GM18508 (cell line): ENCODE data around the gene WDR1.

ENCODE experiments used
- ATAC-seq: cut with Tn5 transposase; IDR thresholded peaks from one replicate; pipeline ENCODE4 v1.9.1; 2021; ENCODE audit warnings: moderate number of reproducible peaks; ENCODE audit not compliant: insufficient read depth, unreplicated experiment

Gene WDR1

DNA sequence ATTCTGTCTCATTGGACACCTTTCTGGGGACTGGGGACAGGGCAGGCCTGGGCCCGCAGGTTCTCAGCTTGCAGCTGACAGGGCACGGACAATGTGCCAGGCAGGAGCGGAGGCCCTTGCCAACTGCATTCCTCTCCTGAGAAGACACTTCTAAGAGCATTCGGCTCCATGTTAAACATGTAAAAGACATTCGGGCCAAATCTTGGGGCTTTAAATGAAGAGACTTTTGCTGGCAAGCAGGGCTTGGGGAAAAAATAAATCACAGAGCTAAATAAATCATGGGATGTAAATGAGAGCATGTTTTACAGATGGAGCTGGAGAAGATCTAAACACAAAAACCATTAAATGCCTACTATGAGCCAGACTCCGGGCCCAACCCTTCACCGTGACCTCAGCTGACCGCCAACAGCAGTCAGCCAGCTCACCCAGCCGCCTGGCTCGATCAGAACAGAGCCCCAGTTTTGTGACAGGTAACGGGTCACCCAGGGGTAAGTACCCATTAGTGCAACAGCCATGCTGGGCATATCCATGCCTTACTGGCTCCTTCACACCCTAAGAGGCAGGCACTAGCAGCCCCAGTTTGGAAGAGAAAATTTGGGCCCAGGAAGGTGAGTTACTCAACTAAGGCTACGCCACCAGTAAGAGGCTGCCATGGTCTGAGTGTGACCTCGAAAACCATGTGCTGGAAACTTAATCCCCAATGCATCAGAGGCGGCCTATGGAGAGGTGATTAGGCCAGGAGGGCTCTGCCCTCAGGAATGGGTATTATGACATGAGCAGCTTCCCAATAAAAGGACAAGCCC lies 14.7 kb downstream of the WDR1 start:
- ATAC-seq = no peak

DNA sequence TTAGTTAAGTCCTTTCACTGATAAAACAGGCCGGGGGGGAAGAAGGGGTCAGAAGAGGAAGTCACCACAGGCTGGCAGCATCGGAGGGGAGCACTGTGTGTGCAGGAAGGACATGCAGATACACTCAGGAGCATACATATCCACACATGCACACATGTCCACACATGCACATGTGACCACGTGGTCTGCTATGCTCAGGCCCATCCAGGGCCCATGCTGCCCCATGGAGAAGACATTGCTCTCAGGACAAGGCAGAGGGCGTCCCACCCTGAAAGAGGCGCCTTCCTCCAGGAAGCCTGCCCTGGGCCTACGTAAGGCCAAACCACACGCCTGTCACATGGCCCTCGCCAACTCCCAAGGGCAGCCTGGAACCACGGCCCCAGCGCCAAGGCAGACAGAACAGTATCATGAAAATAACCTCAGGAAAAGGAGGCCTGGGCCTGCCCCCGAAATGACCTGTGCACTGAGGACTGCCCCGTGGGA lies 15.8 kb downstream of the WDR1 start:
- ATAC-seq = no peak

DNA sequence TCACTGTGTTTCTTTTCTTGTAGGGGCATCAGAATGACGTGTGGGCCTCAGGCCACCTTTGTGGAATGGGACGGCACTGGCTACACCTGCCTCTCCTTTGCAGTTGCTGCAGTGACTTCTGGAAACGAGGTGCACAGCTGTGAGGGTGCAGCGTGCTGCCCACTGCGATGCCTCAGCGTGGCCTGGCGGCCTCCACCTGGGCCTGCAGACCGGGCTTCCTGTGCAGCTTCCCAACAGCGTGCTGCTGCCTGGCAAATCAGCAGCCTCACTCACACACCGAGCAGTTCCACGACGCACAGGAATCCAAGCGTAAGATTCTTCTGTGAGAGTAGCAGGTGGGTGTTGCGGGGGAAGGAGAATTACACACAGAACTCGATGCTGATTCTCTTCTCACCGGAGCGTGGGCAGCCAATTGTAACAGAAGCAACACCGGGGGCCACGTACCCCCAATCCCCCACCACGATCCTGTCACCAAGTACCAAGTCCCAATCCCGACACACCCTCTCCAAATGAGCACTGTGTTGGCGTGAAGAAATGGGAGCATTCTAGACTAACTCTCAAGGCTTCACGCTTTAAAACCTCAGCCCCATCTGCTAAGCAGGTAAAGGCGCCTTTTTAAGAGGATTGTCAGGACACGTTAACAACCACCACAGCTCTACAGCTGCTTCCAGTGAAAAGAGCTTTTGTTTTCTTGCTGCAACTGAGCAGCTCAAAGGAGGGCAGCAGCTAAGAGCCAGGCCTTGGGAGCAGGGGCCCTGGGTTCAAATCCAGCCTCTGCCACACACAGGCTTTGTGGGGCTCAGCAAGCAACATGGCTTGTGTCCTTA lies 16.9 kb downstream of the WDR1 start:
- ATAC-seq = no peak

- ATAC-seq = no peak
Measured at GRCh38 chr4:10098780-10099160, 17.8 kb downstream of the WDR1 start.

- ATAC-seq = no peak
Measured at GRCh38 chr4:10097906-10098779, 18.5 kb downstream of the WDR1 start.

- no peak for ATAC-seq
Measured at GRCh38 chr4:10096978-10097335, 19.6 kb downstream of the WDR1 start.

DNA sequence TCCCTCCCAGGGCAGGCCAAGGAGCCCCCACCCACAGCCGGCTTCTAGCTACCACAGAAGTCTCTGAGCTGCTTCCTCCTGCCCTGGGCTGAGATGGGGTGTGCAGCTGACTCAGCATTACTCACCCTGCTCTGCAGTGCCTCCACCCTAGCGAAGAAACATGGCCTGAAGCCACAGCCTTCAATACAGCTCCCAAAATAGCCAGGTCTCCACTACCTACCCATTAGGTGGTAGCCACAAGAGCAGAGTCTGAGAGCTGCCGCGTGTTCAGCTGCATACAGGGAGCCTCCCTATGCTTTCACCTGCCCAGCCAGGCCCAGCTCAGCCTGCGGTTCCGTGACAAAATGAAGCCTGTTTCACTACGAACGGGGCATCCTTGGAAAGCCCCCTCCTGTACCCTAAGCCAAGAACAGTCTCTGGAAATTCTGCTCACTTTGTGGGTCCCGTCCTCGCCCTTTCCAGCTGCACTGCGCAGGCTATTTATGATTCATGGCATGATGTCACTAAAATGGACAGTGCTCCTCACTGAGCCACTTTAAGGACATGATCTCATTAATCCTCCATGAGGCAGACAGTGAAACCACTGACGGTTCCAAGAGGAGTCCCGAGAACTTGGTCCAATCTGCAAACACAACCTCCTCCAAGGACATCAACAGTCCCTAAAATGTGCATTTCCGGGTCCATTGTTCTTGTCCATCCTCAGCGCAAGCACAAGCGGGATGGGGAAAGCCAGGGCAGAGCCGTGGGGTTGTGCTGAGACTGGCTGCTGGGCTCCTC lies 20.2 kb downstream of the WDR1 start:
- ATAC-seq = peak; percentile 85

- no peak for ATAC-seq
Measured at GRCh38 chr4:10095296-10095991, 21.2 kb downstream of the WDR1 start.

DNA sequence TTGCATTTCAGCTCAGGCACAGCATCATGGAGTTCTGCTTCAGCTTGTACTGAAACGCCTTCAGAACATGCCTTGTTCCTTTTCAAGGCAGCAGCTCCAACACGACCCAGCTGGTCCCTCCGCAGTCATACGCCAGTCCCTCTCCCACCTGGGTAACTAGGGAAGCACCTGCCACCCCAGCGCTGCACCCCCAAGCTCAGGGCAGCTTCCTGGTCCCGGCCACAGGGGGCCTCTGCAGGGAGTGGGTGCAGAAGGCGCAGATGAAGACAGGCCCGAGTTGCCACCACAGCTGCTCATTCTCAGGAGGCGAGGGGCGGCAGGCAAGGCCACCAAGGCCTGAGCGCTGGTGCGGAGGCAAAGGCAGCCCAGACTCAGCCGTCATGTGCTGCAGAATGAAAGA lies 21.8 kb downstream of the WDR1 start:
- no peak for ATAC-seq

DNA sequence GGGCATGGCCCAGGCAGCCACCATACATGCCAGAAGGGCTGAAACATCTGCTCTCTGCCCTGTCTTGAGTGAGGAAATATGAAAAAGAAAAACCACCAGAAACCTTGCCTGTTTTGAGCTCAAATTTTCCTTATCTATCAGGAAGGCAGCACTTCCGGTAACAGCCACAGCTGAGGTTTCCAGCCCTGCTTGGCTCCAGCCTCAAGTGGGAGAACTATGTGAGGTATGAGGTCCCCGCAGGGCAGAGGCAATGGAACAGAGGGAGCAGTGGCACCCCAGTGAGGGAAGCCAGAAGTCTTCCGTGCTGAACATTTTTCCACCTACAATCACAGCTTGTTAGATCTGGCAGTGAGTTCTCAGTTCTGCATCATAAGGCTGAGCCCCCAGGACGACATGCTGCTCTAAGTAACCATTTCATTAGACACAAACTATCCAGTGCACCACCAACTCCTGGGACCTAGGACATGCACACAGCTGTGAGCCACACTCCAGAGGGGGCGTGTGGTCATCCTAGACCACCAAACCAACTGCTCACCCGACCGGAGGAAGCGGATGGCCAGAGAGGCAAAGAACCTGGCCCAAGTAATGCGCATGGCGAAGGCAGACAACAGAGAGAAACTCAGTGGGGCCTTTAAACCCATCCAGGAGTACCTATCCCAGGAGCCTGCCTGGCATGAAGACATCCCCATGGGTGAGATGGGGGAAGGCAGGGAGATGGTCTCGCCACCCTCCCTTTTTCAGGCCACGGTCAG lies 22.6 kb downstream of the WDR1 start:
- ATAC-seq = no peak

DNA sequence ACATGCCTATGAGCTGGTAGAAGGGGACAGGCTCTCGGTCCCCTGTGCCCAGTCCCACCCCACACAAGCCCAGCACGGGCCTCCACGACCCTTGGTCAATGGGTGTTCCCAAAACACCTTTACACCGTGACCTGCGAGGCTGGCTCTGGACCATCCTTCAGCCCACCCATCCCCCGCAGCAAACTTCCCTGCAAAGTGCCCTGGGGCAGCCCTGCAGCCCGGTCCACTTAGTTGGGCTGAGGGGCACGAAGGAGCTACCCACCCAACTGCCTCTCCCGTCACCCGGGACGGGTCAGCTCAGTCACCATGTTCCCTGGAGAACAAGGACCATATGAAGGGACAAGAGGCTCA lies 23.4 kb downstream of the WDR1 start:
- ATAC-seq = no peak

DNA sequence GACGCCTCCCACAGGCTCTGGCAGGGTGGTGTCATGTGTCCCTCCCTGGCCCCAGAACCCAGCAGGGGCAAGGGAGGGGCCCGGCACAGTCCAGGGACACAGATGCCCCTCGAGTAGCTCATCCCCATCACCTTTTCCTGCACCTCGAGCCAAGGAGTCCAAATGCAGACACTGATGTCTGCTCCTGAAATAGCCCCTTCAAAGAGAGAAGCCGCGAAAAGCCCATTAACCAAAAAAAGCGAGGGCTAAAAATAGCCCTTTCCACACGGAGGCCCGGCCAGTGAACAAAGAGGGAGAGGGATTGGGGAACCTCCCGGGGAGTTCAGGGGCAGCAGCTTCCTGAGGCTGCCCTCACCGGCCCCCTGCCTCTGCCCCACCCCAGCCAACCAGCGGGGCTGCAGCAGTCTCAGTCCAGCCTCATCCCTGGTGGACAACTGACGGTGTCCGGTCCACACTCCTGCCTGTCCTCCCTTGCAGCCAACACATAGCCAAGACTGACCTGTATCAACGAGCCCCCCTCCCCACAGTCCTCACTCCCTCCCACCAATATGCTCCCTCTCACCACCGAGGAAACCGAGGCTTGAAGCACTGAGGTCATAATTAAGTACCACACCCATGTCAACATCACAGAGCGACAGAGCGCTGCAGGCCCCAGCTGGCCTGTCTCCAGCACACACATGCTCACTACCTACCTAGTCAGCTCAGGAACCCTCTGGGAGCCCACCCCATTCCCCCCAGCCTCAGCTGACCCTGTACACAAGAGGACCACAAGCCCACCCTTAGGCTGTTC lies 23.9 kb downstream of the WDR1 start:
- no peak for ATAC-seq

- ATAC-seq = no peak
Measured at GRCh38 chr4:10091531-10092181, 24.9 kb downstream of the WDR1 start.

DNA sequence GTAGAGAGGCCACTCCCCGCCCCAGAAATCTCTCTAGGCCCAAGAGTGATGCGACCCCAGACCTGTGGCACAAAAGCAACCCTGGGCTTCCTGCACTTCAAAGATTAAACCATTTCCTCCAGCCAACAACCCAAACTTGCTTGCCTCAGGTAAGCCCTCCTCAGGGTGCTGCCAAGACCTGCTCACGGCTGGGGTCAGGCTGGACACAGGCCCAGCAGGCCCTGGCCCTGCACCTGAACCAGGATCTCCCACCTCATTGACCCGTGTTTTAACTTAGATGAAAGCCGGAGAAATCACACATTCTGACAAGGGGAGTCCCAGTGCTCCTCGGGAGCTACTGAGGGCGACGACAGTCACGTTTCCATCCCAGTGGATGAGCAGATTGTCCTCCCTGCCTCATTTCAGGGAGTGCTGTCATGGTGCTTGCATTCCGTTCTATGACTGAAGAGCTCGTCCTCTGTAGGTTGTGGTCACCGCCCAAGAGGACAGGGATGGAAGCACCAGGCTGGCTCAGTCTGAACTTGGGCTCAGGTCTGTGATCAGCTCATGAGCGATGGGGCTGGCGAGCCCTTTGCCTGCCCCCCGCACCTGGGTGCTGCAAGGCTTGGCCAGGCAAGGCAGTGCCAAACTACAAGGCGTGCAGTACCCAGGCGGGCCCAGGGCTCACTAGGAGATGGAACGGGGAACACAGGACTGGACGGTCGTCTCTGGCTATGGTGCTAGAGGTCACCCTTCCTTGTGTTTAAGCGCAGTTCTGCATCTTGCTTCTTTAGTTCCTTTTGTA lies 25.9 kb downstream of the WDR1 start:
- no peak for ATAC-seq

DNA sequence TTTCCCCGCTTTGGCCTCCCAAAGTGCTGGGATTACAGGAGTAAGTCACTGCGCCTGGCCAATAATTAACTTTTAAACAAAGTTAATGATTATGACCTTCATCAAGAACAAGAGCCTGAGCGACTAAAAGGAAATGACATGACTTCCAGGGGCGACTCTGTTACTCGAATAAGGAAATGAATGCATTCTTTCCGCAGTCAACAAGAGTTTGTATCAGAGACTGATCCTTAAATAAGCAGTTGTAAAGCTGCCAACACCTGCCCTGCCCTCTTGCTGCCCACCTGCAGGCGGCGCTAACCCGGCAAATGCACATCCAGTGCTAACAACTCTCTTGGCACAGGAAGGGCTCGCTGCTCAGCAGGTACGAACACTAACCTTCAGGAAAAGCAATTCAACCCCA lies 27.3 kb downstream of the WDR1 start:
- ATAC-seq = no peak

GRCh38 chr4:10088135-10089010 lies 28.2 kb downstream of the WDR1 start:
- ATAC-seq = no peak
